ENCODE measurements around the gene CNIH2.
"Not testable (repeated sequence)": the region's sequence is repeated elsewhere in the genome, so short reads cannot be mapped to it uniquely, and the experiment has no call there.

Gene CNIH2

GRCh38 chr11:66277471-66278362, at the start of gene CNIH2:
Gene CNIH2, plus strand, starts transcription at chr11:66278175. Its CDS starts 282 bp downstream, at chr11:66278457.
- peak; percentile 28 for DNase-seq

GRCh38 chr11:66228521-66228920, 49.5 kb upstream of the CNIH2 start:
- no peak for DNase-seq

- DNase-seq = no peak
These were observed 47.8 kb upstream of the CNIH2 start for GRCh38 chr11:66230156-66230555.

- DNase-seq = no peak
These were observed 47.0 kb upstream of the CNIH2 start for GRCh38 chr11:66230978-66231377.

- DNase-seq = no peak
These were observed 46.4 kb upstream of the CNIH2 start for GRCh38 chr11:66231561-66231960.

GRCh38 chr11:66232769-66233168, 45.2 kb upstream of the CNIH2 start:
- no peak for DNase-seq

- DNase-seq = no peak
These were observed 44.7 kb upstream of the CNIH2 start for GRCh38 chr11:66233301-66233700.

- DNase-seq = no peak
These were observed 42.8 kb upstream of the CNIH2 start for GRCh38 chr11:66235141-66235540.

- no peak for DNase-seq
These were observed 40.1 kb upstream of the CNIH2 start for GRCh38 chr11:66237867-66238266.

- no peak for DNase-seq
These were observed 39.1 kb upstream of the CNIH2 start for GRCh38 chr11:66238786-66239413.

GRCh38 chr11:66239511-66239910, 38.5 kb upstream of the CNIH2 start:
- DNase-seq = no peak

- DNase-seq = no peak
These were observed 37.8 kb upstream of the CNIH2 start for GRCh38 chr11:66239998-66240780.

GRCh38 chr11:66240781-66241136, 37.2 kb upstream of the CNIH2 start:
- DNase-seq = no peak

- no peak for DNase-seq
These were observed 35.7 kb upstream of the CNIH2 start for GRCh38 chr11:66242095-66242765.

- no peak for DNase-seq
These were observed 34.0 kb upstream of the CNIH2 start for GRCh38 chr11:66243782-66244535.

- no peak for DNase-seq
These were observed 30.7 kb upstream of the CNIH2 start for GRCh38 chr11:66247295-66247694.

- DNase-seq = no peak
These were observed 30.2 kb upstream of the CNIH2 start for GRCh38 chr11:66247801-66248200.

- no peak for DNase-seq
These were observed 29.1 kb upstream of the CNIH2 start for GRCh38 chr11:66248903-66249302.

GRCh38 chr11:66251809-66252208, 26.2 kb upstream of the CNIH2 start:
- no peak for DNase-seq

GRCh38 chr11:66253081-66253480, 24.9 kb upstream of the CNIH2 start:
- DNase-seq = not testable (repeated sequence)

GRCh38 chr11:66258473-66258893, 19.5 kb upstream of the CNIH2 start:
- no peak for DNase-seq

- DNase-seq = no peak
These were observed 18.8 kb upstream of the CNIH2 start for GRCh38 chr11:66259225-66259624.

Data from NCI-H1105 (cell line).